ENCODE measurements around the gene FIGNL1. TPM values are rescaled to one million over a fixed set of nuclear protein-coding genes. Genes with fewer than 3 reads are reported as not detected.

Gene FIGNL1
- total and polyA plus RNA-seq, 12 donors, result 4.0 to 14.7 (median 7.8) TPM

GRCh38 chr7:50491943-50492342 is 41.8 kb upstream of the FIGNL1 start:
- Histone ChIP-seq H3K4me1 (replicated peaks in 1 of 2) (peaks cover 14 to 39% of the 10 kb centered on the region in 2 donors), H3K27ac (no peak overlapping the region), H3K4me3 (no peak overlapping the region), H3K27me3 (no peaks in the 10 kb centered on the region), H3K9me3 (replicated peaks in 1 of 3) (no peaks in the 10 kb centered on the region), H3K36me3 (replicated peaks in 1 of 2) (no peaks in the 10 kb centered on the region)
- intact Hi-C loops (cut with DNase I), result no loop called here
- DNase-seq, result no peak
- 41 to 75% (median 56%) methylated on average over 1 of the region's 1 CpG for WGBS, 4 donors
- TF ChIP-seq POLR2A (IDR thresholded peaks at IDR 0.05), result no peak
- TF ChIP-seq, protein P1, sequence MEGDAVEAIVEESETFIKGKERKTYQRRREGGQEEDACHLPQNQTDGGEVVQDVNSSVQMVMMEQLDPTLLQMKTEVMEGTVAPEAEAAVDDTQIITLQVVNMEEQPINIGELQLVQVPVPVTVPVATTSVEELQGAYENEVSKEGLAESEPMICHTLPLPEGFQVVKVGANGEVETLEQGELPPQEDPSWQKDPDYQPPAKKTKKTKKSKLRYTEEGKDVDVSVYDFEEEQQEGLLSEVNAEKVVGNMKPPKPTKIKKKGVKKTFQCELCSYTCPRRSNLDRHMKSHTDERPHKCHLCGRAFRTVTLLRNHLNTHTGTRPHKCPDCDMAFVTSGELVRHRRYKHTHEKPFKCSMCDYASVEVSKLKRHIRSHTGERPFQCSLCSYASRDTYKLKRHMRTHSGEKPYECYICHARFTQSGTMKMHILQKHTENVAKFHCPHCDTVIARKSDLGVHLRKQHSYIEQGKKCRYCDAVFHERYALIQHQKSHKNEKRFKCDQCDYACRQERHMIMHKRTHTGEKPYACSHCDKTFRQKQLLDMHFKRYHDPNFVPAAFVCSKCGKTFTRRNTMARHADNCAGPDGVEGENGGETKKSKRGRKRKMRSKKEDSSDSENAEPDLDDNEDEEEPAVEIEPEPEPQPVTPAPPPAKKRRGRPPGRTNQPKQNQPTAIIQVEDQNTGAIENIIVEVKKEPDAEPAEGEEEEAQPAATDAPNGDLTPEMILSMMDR (IDR thresholded peaks at IDR 0.05), result no peak

DNA sequence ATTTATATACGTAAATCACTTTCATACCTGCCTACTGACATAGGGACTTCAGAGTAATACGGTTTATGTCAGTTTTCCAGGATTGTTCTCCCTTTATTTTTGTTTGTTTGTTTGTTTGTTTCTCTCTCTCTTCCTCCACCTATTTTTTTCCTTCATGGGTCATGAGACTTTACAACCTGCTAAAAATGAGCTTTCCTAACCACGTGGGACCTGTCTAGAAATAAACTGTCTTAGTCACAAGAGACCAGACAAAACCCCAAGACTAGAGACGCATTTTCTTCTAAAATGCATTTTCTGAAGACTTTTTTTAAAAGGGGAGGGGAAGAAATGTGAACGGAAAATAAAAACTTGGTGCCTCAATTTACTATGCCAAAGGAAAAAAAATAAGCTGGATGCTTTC is 41.1 kb upstream of the FIGNL1 start:
- DNase-seq, result no peak
- Histone ChIP-seq H3K9me3 (replicated peaks in 1 of 3) (no peaks in the 10 kb centered on the region), H3K36me3 (replicated peaks in 1 of 2) (no peaks in the 10 kb centered on the region), H3K27ac (no peak overlapping the region), H3K4me1 (replicated peaks in 1 of 2) (peaks cover 7 to 32% of the 10 kb centered on the region in 2 donors), H3K27me3 (no peaks in the 10 kb centered on the region), H3K4me3 (no peak overlapping the region)
- no peak for TF ChIP-seq POLR2A (IDR thresholded peaks at IDR 0.05)
- TF ChIP-seq, protein P1 (IDR thresholded peaks at IDR 0.05), result no peak
- intact Hi-C loops (cut with DNase I), result no loop called here
- 67 to 81% (median 71%) methylated on average over 5 of the region's 5 CpGs for WGBS, 4 donors

DNA sequence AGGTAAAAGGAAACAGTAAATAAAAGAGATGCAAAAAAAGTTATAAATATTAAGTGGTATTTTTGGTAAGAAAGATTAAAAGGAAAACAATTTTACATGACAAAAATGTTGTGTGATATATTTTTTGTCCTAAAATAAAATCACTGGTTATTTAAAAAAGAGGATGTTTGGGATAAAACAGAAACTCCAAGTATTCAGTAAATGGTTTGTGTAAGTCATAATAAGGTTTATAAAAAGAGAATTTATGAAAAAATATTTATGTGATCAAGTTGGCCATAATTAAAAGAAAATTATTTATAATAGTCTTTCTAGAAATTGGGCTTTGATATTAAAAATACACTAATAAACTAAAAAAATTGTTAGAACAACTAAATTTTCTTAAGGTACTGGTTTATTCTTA is 38.2 kb upstream of the FIGNL1 start:
- no peak for DNase-seq
- peaks cover under 1 to 8% of the 10 kb centered on the region in 2 donors for H3K4me1 ChIP-seq (replicated peaks in 1 of 2)
- H3K9me3 ChIP-seq (replicated peaks in 1 of 3), result no peaks in the 10 kb centered on the region
- intact Hi-C loops (cut with DNase I), result no loop called here
- no peaks in the 10 kb centered on the region for H3K36me3 ChIP-seq (replicated peaks in 1 of 2)
- H3K27me3 ChIP-seq, result no peaks in the 10 kb centered on the region
- TF ChIP-seq, protein P1 (IDR thresholded peaks at IDR 0.05), result no peak
- no peak for TF ChIP-seq POLR2A (IDR thresholded peaks at IDR 0.05)
- H3K4me3 ChIP-seq, result no peak overlapping the region
- H3K27ac ChIP-seq, result no peak overlapping the region

DNA sequence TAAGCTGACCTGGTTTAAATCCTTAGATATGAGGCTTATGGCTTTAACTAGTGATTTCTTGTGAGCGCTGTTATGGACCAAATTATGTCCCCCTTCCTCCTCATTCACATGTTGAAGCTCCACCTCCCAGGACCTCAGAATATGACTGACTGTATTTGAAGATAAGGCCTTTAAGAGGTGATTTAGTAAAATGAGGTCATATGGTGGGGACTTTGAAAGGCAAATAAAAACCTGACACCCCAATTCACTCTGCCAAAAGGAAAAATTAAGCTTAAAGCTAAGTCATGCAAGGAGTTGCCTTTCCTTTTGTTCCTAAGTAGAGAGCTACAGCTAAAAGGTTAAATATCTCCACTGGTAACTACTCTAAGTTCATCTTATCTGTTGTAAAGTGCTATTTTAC is 36.4 kb upstream of the FIGNL1 start:
- H3K27me3 ChIP-seq, result no peaks in the 10 kb centered on the region
- intact Hi-C loops (cut with DNase I), result no loop called here
- H3K27ac ChIP-seq, result no peak overlapping the region
- no peaks in the 10 kb centered on the region for H3K36me3 ChIP-seq (replicated peaks in 1 of 2)
- no peaks in the 10 kb centered on the region for H3K4me1 ChIP-seq (replicated peaks in 1 of 2)
- no peaks in the 10 kb centered on the region for H3K9me3 ChIP-seq (replicated peaks in 1 of 3)
- H3K4me3 ChIP-seq, result no peak overlapping the region
- 88 to 100% (median 100%) methylated on average over 1 of the region's 1 CpG for WGBS, 4 donors
- DNase-seq, result no peak
- TF ChIP-seq POLR2A (IDR thresholded peaks at IDR 0.05), result no peak
- TF ChIP-seq, protein P1 (IDR thresholded peaks at IDR 0.05), result no peak

All from adrenal gland (tissue), 12 donors.